HepG2 (cell line): ENCODE measurements around the gene SPPL3. TPM values are rescaled to one million over a fixed set of nuclear protein-coding genes. Genes with fewer than 3 reads are reported as not detected.

ENCODE experiments used
- ATAC-seq: fragments of 200-7000 bp; cut with Tn5 transposase; 3 replicates; pipeline ENCODE4 v1.9.1; 2020; ENCODE audit warnings: mild to moderate bottlenecking, moderate library complexity
- BruUV-seq: library from RNA; stranded (reverse); fragments of 400-500 nt; replicated peaks from 2 replicates; lab custom pipeline; 2021; lab: Mats Ljungman, UMichigan
- CTCF ChIA-PET: fragments of 300-600 bp; formaldehyde crosslinking; extraction: SDS; loops from one replicate; lab custom pipeline; 2021; ENCODE audit warnings: low total read pairs, inconsistent platforms, low intra/inter-chr PET ratio; lab: Yijun Ruan, JAX
- POLR2A ChIA-PET: fragments of 350-600 bp; sonication (Branson Sonifier 250); formaldehyde crosslinking; loops from one replicate; lab custom pipeline; 2020; ENCODE audit warnings: antibody characterized with exemption, inconsistent platforms; lab: Yijun Ruan, JAX
- DNase-seq: peaks from one replicate; pipeline ENCODE4 v3.0.0-alpha.2; 2015; ENCODE audit warnings: low spot score
- FAIRE-seq: peaks from 3 replicates; lab custom pipeline; 2011; peaks lifted over from hg19 to GRCh38; lab: Jason Lieb, UNC
- H2AFZ ChIP-seq: one replicate; pipeline ENCODE4 v1.6.1; 2011; ENCODE audit warnings: low read length, inconsistent platforms
- H3K27ac ChIP-seq: fragments of 300-600 bp; 3 replicates; pipeline ENCODE4 v1.8.0; 2011; ENCODE audit warnings: mixed run types, mild to moderate bottlenecking, mixed read lengths, low read length, inconsistent platforms; ENCODE audit not compliant: insufficient read depth; ENCODE audit errors: extremely low read length
- H3K27me3 ChIP-seq, 2 experiments: fragments of 200-600 bp in 1 of 2; 2 replicates in 1 of 2; 3 replicates in 1 of 2; pipeline versions ENCODE4 v1.6.0 to v1.8.0; 2011; ENCODE audit warnings: low read length in 2 of 2, mild to moderate bottlenecking in 2 of 2, moderate library complexity in 2 of 2, inconsistent platforms in 1 of 2; ENCODE audit not compliant: insufficient read depth in 2 of 2, control insufficient read depth in 1 of 2
- H3K36me3 ChIP-seq, 2 experiments: fragments of 200-600 bp in 1 of 2; replicated peaks in 1 of 2; 2 replicates in 1 of 2; 3 replicates in 1 of 2; pipeline versions ENCODE4 v1.5.1 to v1.8.0; 2011; ENCODE audit warnings: low read length in 2 of 2, inconsistent platforms in 1 of 2; ENCODE audit not compliant: insufficient read depth in 2 of 2, control insufficient read depth in 1 of 2
- H3K4me1 ChIP-seq: 2 replicates; pipeline ENCODE4 v1.5.1; 2012; ENCODE audit warnings: low read length, inconsistent platforms; ENCODE audit not compliant: insufficient read depth
- H3K4me2 ChIP-seq: 2 replicates; pipeline ENCODE4 v1.6.0; 2011; ENCODE audit warnings: low read depth, low read length, inconsistent platforms
- H3K4me3 ChIP-seq, 3 experiments: fragments of 200-600 bp in 1 of 3; sonication (generic), shearing (Covaris generic) in 1 of 3; replicated peaks in 1 of 3; 2 replicates each; pipeline ENCODE4 v1.5.1; 2011 to 2016; ENCODE audit warnings: low read length in 3 of 3, inconsistent platforms in 2 of 3, low read depth in 2 of 3, mild to moderate bottlenecking in 2 of 3, control low read depth in 1 of 3, mixed read lengths in 1 of 3; ENCODE audit not compliant: insufficient read depth in 1 of 3
- H3K79me2 ChIP-seq: one replicate; pipeline ENCODE4 v1.6.1; 2011; ENCODE audit warnings: low read length, inconsistent platforms; ENCODE audit not compliant: insufficient read depth
- H3K9ac ChIP-seq: 2 replicates; pipeline ENCODE4 v1.6.0; 2011; ENCODE audit warnings: mild to moderate bottlenecking, low read depth, low read length, inconsistent platforms; ENCODE audit not compliant: insufficient read depth
- H3K9me3 ChIP-seq: 2 replicates; pipeline ENCODE4 v1.5.1; 2012; ENCODE audit warnings: mild to moderate bottlenecking, low read length
- H4K20me1 ChIP-seq: 2 replicates; pipeline ENCODE4 v1.6.0; 2011; ENCODE audit warnings: inconsistent platforms, mild to moderate bottlenecking, low read length, moderate library complexity; ENCODE audit not compliant: insufficient read depth
- ATF4 ChIP-seq, 2 experiments: fragments of 450-650 bp in 1 of 2; sonication (generic) in 1 of 2; formaldehyde crosslinking; IDR thresholded peaks; 2 replicates each; pipeline versions ENCODE4 v1.5.0 to v1.8.0; 2020 to 2022; ENCODE audit warnings: mild to moderate bottlenecking in 1 of 2, missing genetic modification reagents in 1 of 2
- CEBPB ChIP-seq: IDR thresholded peaks from 2 replicates; pipeline ENCODE4 v1.6.1; 2011; ENCODE audit warnings: low read depth, low read length, improper control_type of control experiment, borderline replicate concordance
- GABPA ChIP-seq, 2 experiments: IDR thresholded peaks; 2 replicates each; pipeline ENCODE4 v1.6.1; 2011 to 2016; ENCODE audit warnings: low read depth in 2 of 2, low read length in 1 of 2, missing biosample characterization in 1 of 2, missing genetic modification characterization in 1 of 2
- HOXA3 ChIP-seq: sonication (generic); formaldehyde crosslinking; IDR thresholded peaks from 2 replicates; pipeline ENCODE4 v1.5.0; 2020; ENCODE audit warnings: missing genetic modification reagents
- LCORL ChIP-seq, 2 experiments: fragments of 450-650 bp in 1 of 2; sonication (generic) in 1 of 2; formaldehyde crosslinking in 1 of 2; IDR thresholded peaks; 2 replicates each; pipeline versions ENCODE4 v1.5.0 to v1.6.1; 2017 to 2020; ENCODE audit warnings: antibody characterized with exemption in 1 of 2, missing genetic modification reagents in 1 of 2
- NPAS2 ChIP-seq: sonication (generic); formaldehyde crosslinking; IDR thresholded peaks from 2 replicates; pipeline ENCODE4 v1.8.0; 2022; ENCODE audit warnings: mild to moderate bottlenecking, missing genetic modification reagents, borderline replicate concordance
- PHF5A ChIP-seq: IDR thresholded peaks from one replicate; pipeline ENCODE4 v1.6.1; 2018; ENCODE audit warnings: low read depth, missing genetic modification reagents; ENCODE audit not compliant: unreplicated experiment
- RORA ChIP-seq: sonication (generic); formaldehyde crosslinking; IDR thresholded peaks from 2 replicates; pipeline ENCODE4 v1.5.0; 2020; ENCODE audit warnings: mild to moderate bottlenecking, missing genetic modification reagents, moderate library complexity
- RXRA ChIP-seq: sonication (generic); formaldehyde crosslinking; IDR thresholded peaks from 2 replicates; pipeline ENCODE4 v1.5.1; 2020; ENCODE audit warnings: missing genetic modification reagents
- SNAI1 ChIP-seq: sonication (generic); formaldehyde crosslinking; IDR thresholded peaks from 2 replicates; pipeline ENCODE4 v1.5.0; 2020; ENCODE audit warnings: mild to moderate bottlenecking, missing genetic modification reagents, borderline replicate concordance
- ZFP36L2 ChIP-seq: sonication (generic); formaldehyde crosslinking; IDR thresholded peaks from 2 replicates; pipeline ENCODE4 v1.4.0; 2020; ENCODE audit warnings: missing genetic modification reagents
- ZNF138 ChIP-seq: sonication (generic); formaldehyde crosslinking; IDR thresholded peaks from 2 replicates; pipeline ENCODE4 v1.5.0; 2020; ENCODE audit warnings: mild to moderate bottlenecking, low read depth, missing genetic modification reagents
- ZNF232 ChIP-seq: sonication (generic); formaldehyde crosslinking; IDR thresholded peaks from 2 replicates; pipeline ENCODE4 v1.4.0; 2020; ENCODE audit warnings: missing genetic modification reagents, borderline replicate concordance
- ZNF563 ChIP-seq: sonication (generic); formaldehyde crosslinking; IDR thresholded peaks from 2 replicates; pipeline ENCODE4 v1.8.0; 2022; ENCODE audit warnings: mild to moderate bottlenecking, moderate library complexity, missing genetic modification reagents
- WGBS: methylation state at CpG from one replicate; pipeline ENCODE4 v1.1.6; 2017; ENCODE audit warnings: low lambda C conversion rate; 5-methylcytosine and 5-hydroxymethylcytosine counted together
- in situ Hi-C: cut with HindIII; loops from 2 replicates; pipeline ENCODE4 v1.10.0; 2017; ENCODE audit warnings: low pct_unique_long_range_greater_than_20kb; ENCODE audit not compliant: extremely low pct_ligation_motif_present
- intact Hi-C: fragments of 100-400 bp; cut with micrococcal nuclease; formaldehyde crosslinking; loops from one replicate; pipeline ENCODE4 v1.10.0; 2022; ENCODE audit not compliant: unreplicated experiment
- polyA plus RNA-seq, 8 experiments: library from polyadenylated mRNA; depleted of rRNA in 3 of 8; stranded (reverse) in 7 of 8; unstranded in 1 of 8; fragments of >200 nt; fragmentation: Illumina TruSeq in 4 of 8; extraction: Trizol in 4 of 8; gene quantifications; 2 replicates each; pipeline versions ENCODE4 v1.2.1 to v1.2.3, GENCODE V29; 2011 to 2016; ENCODE audit warnings: low read depth in 4 of 8, missing spikeins in 1 of 8, mixed read lengths in 1 of 8; ENCODE audit not compliant: insufficient read depth in 1 of 8
- total RNA-seq, 5 experiments: library from RNA; depleted of rRNA; stranded (reverse); fragments of >200 nt; fragmentation: Illumina TruSeq; extraction: Trizol; gene quantifications; 2 replicates each; pipeline ENCODE4 v1.2.3, GENCODE V29; 2016; ENCODE audit warnings: low read depth in 1 of 5
- TF ChIP-seq, protein P1 (sequence below): sonication (generic); formaldehyde crosslinking; conservative IDR thresholded peaks from 2 replicates; pipeline ENCODE4 v1.5.0; 2020; ENCODE audit warnings: missing genetic modification reagents

SPPL3 gene
- total and polyA plus RNA-seq, 2 of the 13 experiments (the other 11 are each of a cell fraction or from before 2014, with no cell fraction given), result 8.9 to 9.1 TPM

DNA sequence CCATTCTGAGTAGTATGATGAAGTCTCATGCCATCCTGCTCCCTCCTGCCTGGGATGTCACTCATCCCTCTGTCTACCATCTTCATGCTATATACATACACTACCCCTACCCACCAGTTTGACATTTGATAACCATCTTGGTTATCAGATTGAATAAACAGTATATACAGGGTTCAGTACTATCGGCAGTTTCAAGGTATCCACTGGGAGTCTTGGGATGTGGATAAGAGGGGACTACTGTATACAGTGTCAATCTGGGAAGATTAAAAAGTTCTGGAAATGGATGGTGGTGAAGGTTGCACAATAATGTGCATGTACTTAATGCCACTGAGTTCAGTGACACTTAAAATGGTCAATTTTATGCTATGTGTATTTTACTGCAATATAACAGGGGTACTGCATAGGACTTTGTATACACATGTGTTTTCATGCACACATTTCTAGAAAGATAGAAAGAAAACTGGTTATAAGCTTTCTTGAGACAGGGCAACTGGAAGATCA, 22.1 kb downstream of the SPPL3 start:
- Histone ChIP-seq H2AFZ (no peak overlapping the region), H3K36me3 (no peaks in the 10 kb centered on the region), H3K4me2 (no peak overlapping the region), H3K9me3 (no peaks in the 10 kb centered on the region), H3K79me2 (peaks cover 60% of the 10 kb centered on the region), H4K20me1 (no peaks in the 10 kb centered on the region), H3K27ac (no peak overlapping the region), H3K27me3 (no peaks in the 10 kb centered on the region), H3K9ac (no peak overlapping the region), H3K4me3 (no peak overlapping the region)
- 88% methylated on average over 1 of the region's 1 CpG for WGBS
- no peak for FAIRE-seq
- CTCF ChIA-PET, result no interaction called here
- TF ChIP-seq ZNF563 (CRISPR knock-in tag), result no peak
- peak; percentile 36; the same call in 1 of the 2 replicates for TF ChIP-seq CEBPB
- TF ChIP-seq SNAI1 (CRISPR knock-in tag), result no peak
- TF ChIP-seq HOXA3, result no peak
- TF ChIP-seq, all 625 proteins: peak for 1
- DNase-seq, result no peak
- in situ Hi-C loops (no loop called here), intact Hi-C loops (no loop called here)
- ATAC-seq, result no peak
- POLR2A ChIA-PET, result no interaction called here
- no TSS peak for BruUV-seq
- no peaks in the 10 kb centered on the region for H3K4me1 ChIP-seq

GRCh38 chr12:120879718-120880300, 24.3 kb downstream of the SPPL3 start:
- in situ Hi-C loops (no loop called here), intact Hi-C loops (no loop called here)
- ChIA-PET CTCF (no interaction called here), POLR2A (no interaction called here)
- DNase-seq (no peak), FAIRE-seq (no peak), ATAC-seq (no peak)
- Histone ChIP-seq H3K4me2 (no peak overlapping the region), H2AFZ (no peak overlapping the region), H3K36me3 (no peaks in the 10 kb centered on the region), H3K79me2 (peaks cover 59% of the 10 kb centered on the region), H4K20me1 (no peaks in the 10 kb centered on the region), H3K9me3 (no peaks in the 10 kb centered on the region), H3K4me3 (no peak overlapping the region), H3K4me1 (no peaks in the 10 kb centered on the region), H3K9ac (no peak overlapping the region), H3K27me3 (no peaks in the 10 kb centered on the region), H3K27ac (no peak overlapping the region)
- no TSS peak for BruUV-seq
- WGBS, result 97% methylated on average over 3 of the region's 3 CpGs
- no peak for TF ChIP-seq RORA (CRISPR knock-in tag)
- no peak for TF ChIP-seq ZNF138
- TF ChIP-seq, protein P1, sequence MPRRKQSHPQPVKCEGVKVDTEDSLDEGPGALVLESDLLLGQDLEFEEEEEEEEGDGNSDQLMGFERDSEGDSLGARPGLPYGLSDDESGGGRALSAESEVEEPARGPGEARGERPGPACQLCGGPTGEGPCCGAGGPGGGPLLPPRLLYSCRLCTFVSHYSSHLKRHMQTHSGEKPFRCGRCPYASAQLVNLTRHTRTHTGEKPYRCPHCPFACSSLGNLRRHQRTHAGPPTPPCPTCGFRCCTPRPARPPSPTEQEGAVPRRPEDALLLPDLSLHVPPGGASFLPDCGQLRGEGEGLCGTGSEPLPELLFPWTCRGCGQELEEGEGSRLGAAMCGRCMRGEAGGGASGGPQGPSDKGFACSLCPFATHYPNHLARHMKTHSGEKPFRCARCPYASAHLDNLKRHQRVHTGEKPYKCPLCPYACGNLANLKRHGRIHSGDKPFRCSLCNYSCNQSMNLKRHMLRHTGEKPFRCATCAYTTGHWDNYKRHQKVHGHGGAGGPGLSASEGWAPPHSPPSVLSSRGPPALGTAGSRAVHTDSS (CRISPR knock-in tag), result no peak
- TF ChIP-seq ZFP36L2 (CRISPR knock-in tag), result no peak
- no peak for TF ChIP-seq ZNF232 (CRISPR knock-in tag)
- TF ChIP-seq LCORL (IDR thresholded peaks at IDR 0.05), result no peak
- TF ChIP-seq LCORL (CRISPR knock-in tag; IDR thresholded peaks at IDR 0.05), result no peak
- TF ChIP-seq RXRA (CRISPR knock-in tag), result no peak
- no peak for TF ChIP-seq NPAS2
- TF ChIP-seq ATF4 (CRISPR knock-in tag; IDR thresholded peaks at IDR 0.05), result no peak
- no peak for TF ChIP-seq PHF5A
- no peak for TF ChIP-seq GABPA (IDR thresholded peaks at IDR 0.05; ENCODE audit: low read depth, low read length)
- no peak for TF ChIP-seq GABPA (CRISPR knock-in tag; IDR thresholded peaks at IDR 0.05; ENCODE audit: low read depth)
